ENCODE data around the gene RHOBTB3.
A peak's percentile ranks its signal among the peaks of the same experiment; 100 is the strongest.

The RHOBTB3 gene

GRCh38 chr5:95728494-95729114, 2.5 kb upstream of the RHOBTB3 start:
- in situ Hi-C loops (cut with HindIII; ENCODE audit: low pct_ligation_motif_present, low pct_unique_long_range_greater_than_20kb, low sequenced_read_pairs): no loop called here
- DNase-seq: no peak

- no peak for DNase-seq
- in situ Hi-C loops (cut with HindIII; ENCODE audit: low pct_ligation_motif_present, low pct_unique_long_range_greater_than_20kb, low sequenced_read_pairs): no loop called here
Measured at GRCh38 chr5:95729115-95730010, 1.8 kb upstream of the RHOBTB3 start.

- in situ Hi-C loops (cut with HindIII; ENCODE audit: low pct_ligation_motif_present, low pct_unique_long_range_greater_than_20kb, low sequenced_read_pairs): no loop called here
- no peak for DNase-seq
Measured at GRCh38 chr5:95730011-95730700, 980 bp upstream of the RHOBTB3 start.

GRCh38 chr5:95731571-95732554, 727 bp downstream of the RHOBTB3 start:
- in situ Hi-C loops (cut with HindIII; ENCODE audit: low pct_ligation_motif_present, low pct_unique_long_range_greater_than_20kb, low sequenced_read_pairs): no loop called here
- peak; percentile 27 for DNase-seq

- in situ Hi-C loops (cut with HindIII; ENCODE audit: low pct_ligation_motif_present, low pct_unique_long_range_greater_than_20kb, low sequenced_read_pairs): no loop called here
Measured at GRCh38 chr5:95733107-95733665, 2.0 kb downstream of the RHOBTB3 start.

GRCh38 chr5:95734187-95734586, 3.1 kb downstream of the RHOBTB3 start:
- no peak for DNase-seq
- in situ Hi-C loops (cut with HindIII; ENCODE audit: low pct_ligation_motif_present, low pct_unique_long_range_greater_than_20kb, low sequenced_read_pairs): no loop called here

More at GRCh38 chr5:95733107-95733665, 2.0 kb downstream of the RHOBTB3 start:
- no peak for DNase-seq

GRCh38 chr5:95734906-95735305, 3.8 kb downstream of the RHOBTB3 start:
- no peak for DNase-seq
- in situ Hi-C loops (cut with HindIII; ENCODE audit: low pct_ligation_motif_present, low pct_unique_long_range_greater_than_20kb, low sequenced_read_pairs): no loop called here

GRCh38 chr5:95735406-95735805, 4.3 kb downstream of the RHOBTB3 start:
- no peak for DNase-seq
- in situ Hi-C loops (cut with HindIII; ENCODE audit: low pct_ligation_motif_present, low pct_unique_long_range_greater_than_20kb, low sequenced_read_pairs): no loop called here

- in situ Hi-C loops (cut with HindIII; ENCODE audit: low pct_ligation_motif_present, low pct_unique_long_range_greater_than_20kb, low sequenced_read_pairs): no loop called here
- no peak for DNase-seq
Measured at GRCh38 chr5:95738072-95738471, 6.9 kb downstream of the RHOBTB3 start.

- in situ Hi-C loops (cut with HindIII; ENCODE audit: low pct_ligation_motif_present, low pct_unique_long_range_greater_than_20kb, low sequenced_read_pairs): no loop called here
- no peak for DNase-seq
Measured at GRCh38 chr5:95738834-95739233, 7.7 kb downstream of the RHOBTB3 start.

- in situ Hi-C loops (cut with HindIII; ENCODE audit: low pct_ligation_motif_present, low pct_unique_long_range_greater_than_20kb, low sequenced_read_pairs): no loop called here
- DNase-seq: no peak
Measured at GRCh38 chr5:95739857-95740256, 8.7 kb downstream of the RHOBTB3 start.

GRCh38 chr5:95741458-95741857, 10.3 kb downstream of the RHOBTB3 start:
- in situ Hi-C loops (cut with HindIII; ENCODE audit: low pct_ligation_motif_present, low pct_unique_long_range_greater_than_20kb, low sequenced_read_pairs): no loop called here
- no peak for DNase-seq

- in situ Hi-C loops (cut with HindIII; ENCODE audit: low pct_ligation_motif_present, low pct_unique_long_range_greater_than_20kb, low sequenced_read_pairs): no loop called here
- DNase-seq: no peak
Measured at GRCh38 chr5:95743232-95743631, 12.1 kb downstream of the RHOBTB3 start.

- in situ Hi-C loops (cut with HindIII; ENCODE audit: low pct_ligation_motif_present, low pct_unique_long_range_greater_than_20kb, low sequenced_read_pairs): no loop called here
- DNase-seq: no peak
Measured at GRCh38 chr5:95743877-95744276, 12.7 kb downstream of the RHOBTB3 start.

GRCh38 chr5:95746194-95746593, 15.1 kb downstream of the RHOBTB3 start:
- in situ Hi-C loops (cut with HindIII; ENCODE audit: low pct_ligation_motif_present, low pct_unique_long_range_greater_than_20kb, low sequenced_read_pairs): no loop called here
- DNase-seq: no peak

GRCh38 chr5:95746722-95747679, 15.9 kb downstream of the RHOBTB3 start:
- no peak for DNase-seq
- in situ Hi-C loops (cut with HindIII; ENCODE audit: low pct_ligation_motif_present, low pct_unique_long_range_greater_than_20kb, low sequenced_read_pairs): no loop called here

- DNase-seq: no peak
- in situ Hi-C loops (cut with HindIII; ENCODE audit: low pct_ligation_motif_present, low pct_unique_long_range_greater_than_20kb, low sequenced_read_pairs): no loop called here
Measured at GRCh38 chr5:95748133-95748532, 17.0 kb downstream of the RHOBTB3 start.
